Stimulated activated CD4-positive, alpha-beta T cell treated with anti-CD3 and anti-CD28 coated beads, Interleukin-1b, Interleukin-23, amount 100 ng/mL, for 24 hours (primary cell): ENCODE results near the gene FILIP1L.
"Not testable (repeated sequence)": the region's sequence is repeated elsewhere in the genome, so short reads cannot be mapped to it uniquely, and the experiment has no call there.

ENCODE experiments used
- DNase-seq, 4 experiments: peaks; one replicate each; pipeline ENCODE4 v3.0.0-alpha.2; 2020; ENCODE audit warnings: low read depth in 4 of 4, low spot score in 1 of 4

Gene FILIP1L

DNA sequence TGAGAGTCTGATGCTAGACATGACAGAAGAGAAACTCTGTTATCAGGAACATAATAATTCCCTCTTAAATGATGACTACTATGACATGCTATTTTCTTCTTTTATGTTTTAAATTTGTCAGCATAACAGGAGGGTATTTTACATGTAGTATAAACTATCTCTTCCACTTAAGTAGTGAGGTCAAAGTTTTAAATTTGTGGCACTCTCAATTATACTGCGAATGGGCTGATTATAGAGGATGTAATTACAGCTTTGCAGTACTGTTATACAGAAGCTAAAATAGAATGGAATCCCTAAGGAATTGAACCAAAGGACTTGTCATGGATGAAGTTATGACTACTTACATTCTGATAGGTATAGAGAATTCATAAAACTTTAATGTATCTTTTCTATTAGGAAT is 262.3 kb downstream of the FILIP1L start:
- no peak for DNase-seq

GRCh38 chr3:99850608-99851007 is 263.7 kb downstream of the FILIP1L start:
- no peak for DNase-seq

DNA sequence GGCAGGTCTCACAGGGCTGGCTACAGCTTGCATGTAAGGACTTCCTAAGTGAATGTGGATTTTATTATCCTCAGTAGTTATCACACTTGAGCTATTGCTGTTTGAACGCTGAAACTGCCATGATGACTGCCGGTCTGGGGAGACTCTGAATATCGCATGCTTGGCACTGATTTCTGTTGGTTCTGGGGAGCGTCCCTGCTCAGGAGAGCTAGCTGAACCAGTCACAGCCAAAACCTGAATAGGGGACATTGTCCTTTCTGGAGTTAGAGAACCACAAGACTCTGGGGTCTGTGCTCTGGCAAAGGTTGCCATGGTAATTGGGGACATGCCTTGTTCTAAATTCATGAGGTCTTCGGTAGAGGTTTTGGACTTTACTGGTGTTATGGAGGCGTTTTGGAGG is 265.9 kb downstream of the FILIP1L start:
- no peak for DNase-seq

- DNase-seq: no peak
Measured at GRCh38 chr3:99846477-99847160, 267.7 kb downstream of the FILIP1L start.

DNA sequence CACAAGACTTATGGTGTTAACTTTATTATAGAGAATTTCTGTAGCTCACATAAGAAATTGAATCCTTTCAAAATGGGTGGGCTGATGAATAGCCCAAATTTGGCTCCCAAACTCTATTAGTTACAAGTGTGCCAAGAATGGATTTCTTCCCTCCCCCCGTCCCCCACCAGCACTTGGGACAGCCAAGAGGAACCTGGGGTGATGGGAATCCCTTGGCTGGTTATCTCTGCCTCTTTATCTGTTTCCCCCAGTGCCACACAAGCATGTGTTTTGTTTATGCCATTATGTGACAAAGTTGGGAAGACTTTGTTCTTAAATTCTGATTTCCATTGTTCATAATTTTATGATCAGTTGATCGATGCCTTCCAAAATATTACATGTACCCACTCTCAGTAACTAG is 268.3 kb downstream of the FILIP1L start:
- no peak for DNase-seq

DNA sequence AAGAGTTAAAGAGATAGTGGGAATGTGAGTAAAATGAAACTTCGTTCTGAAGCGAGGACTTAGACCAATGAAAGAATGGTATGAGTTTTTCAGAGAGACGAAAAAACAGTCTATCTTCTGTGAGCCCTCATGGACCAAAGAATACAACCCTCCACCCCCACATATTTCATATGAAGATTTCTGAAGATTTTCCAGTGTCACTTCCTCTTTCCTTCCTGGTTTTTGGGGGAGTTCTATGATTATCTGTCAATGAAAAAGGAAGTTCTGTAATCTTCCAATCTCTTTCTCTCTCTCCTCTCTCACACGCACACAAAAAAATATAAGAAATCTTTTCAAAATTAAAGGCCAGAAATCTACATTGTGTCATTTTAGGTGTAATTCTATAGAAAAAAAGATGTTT is 269.0 kb downstream of the FILIP1L start:
- DNase-seq: no peak

- DNase-seq: no peak
Measured at GRCh38 chr3:99843590-99844258, 270.6 kb downstream of the FILIP1L start.

DNA sequence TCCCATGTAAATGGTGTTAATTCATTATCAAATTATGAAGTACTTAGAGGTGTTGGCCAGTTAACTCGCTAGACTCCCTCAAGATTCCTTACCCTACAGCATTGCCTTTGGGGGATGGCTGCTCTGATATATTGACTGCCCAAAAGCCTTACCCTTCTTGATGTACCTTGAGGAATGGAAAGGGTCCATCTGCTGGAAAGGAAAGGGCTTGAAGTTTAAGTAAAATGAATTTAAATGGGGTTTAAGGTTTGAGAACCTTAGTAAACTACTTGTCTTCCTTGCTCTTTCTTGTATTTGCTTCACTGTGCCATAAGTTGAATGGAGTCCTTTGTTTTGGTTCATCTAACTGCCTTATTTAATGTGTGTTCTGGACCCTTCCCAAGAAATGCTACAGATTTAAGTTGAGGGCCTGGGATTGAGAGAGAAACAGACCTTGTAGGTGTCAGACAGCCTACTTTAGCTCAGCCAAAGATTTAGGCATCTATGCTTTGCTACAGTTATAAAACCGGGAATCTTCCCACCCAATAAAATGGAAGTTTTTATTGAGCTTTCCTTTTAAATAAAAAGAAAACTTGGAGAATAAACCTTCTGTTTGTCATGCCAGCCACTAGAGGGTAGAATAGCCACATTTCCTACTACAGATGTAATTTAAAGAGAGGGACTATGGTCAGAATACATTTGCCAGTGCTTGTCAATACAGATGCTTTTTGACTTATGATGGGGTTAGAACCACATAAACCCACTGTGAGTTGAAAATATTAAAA is 271.3 kb downstream of the FILIP1L start:
- DNase-seq: no peak

DNA sequence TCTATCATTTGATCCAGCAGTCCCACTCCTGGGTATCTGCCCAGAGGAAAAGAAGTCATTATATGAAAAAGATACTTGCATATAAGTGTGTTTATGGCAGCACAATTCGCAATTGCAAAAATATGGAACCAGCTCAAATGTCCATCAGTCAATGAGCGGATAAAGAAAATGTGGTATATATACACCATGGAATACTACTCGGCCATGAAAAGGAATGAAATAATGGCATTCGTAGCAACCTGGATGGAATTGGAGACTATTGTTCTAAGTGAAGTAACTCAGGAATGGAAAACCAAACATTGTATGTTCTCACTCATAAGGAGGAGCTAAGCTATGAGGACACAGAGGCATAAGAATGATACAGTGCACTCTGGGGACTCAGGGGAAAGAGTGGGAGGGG is 272.4 kb downstream of the FILIP1L start:
- DNase-seq: not testable (repeated sequence)

- no peak for DNase-seq
Measured at GRCh38 chr3:99839613-99840012, 274.7 kb downstream of the FILIP1L start.

DNA sequence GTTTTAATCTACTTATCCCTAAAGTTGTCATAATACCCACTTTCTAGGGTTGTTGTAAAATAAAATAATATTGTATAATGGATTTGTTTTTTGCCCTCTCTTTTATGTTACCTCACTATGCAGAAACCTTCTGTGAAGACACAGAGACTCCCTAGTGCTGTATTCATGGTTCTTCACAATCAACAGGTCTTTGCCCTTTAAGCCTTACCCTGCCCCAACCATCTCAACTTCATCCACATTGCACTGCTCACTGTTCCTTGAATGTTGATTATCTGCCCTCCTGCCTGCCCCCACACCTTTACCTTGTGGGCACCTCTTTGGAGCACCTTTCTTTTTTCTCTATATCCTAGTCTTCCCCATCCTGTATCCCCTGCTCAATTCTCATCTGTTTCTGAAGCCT is 275.5 kb downstream of the FILIP1L start:
- DNase-seq: no peak

- no peak for DNase-seq
Measured at GRCh38 chr3:99837715-99838114, 276.6 kb downstream of the FILIP1L start.

GRCh38 chr3:99836681-99837080 is 277.6 kb downstream of the FILIP1L start:
- no peak for DNase-seq

- no peak for DNase-seq
Measured at GRCh38 chr3:99834211-99834957, 279.9 kb downstream of the FILIP1L start.

GRCh38 chr3:99833617-99834205 is 280.6 kb downstream of the FILIP1L start:
- DNase-seq: no peak

DNA sequence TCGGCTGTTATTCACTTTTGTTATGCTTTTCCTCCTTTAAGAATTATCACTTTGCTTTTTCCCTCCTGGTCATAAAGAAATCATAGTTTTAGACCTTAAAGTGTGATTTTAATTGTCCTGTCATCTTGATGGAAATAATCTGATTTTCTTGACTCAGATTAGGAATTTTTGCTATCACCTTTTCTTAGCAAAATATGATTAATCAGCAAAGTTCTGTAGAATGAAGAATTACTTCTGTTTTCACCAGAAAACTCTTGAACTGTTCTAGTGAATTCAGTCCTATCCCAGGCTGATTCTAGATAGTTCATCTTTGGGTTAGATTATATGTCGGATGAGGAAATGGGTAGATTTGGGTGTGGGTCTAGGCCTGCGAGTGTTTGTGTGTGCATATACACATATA is 284.5 kb downstream of the FILIP1L start:
- no peak for DNase-seq

GRCh38 chr3:99825004-99825640 is 289.2 kb downstream of the FILIP1L start:
- no peak for DNase-seq

- DNase-seq: no peak
Measured at GRCh38 chr3:99823723-99824711, 290.3 kb downstream of the FILIP1L start.

- DNase-seq: no peak
Measured at GRCh38 chr3:99818818-99819217, 295.5 kb downstream of the FILIP1L start.
